Central memory CD8-positive, alpha-beta T cell (primary cell): Measurements from ENCODE around the gene BCL2.

Source experiments
- ATAC-seq: fragments of 150-1000 bp; cut with Tn5 transposase; replicated peaks from 2 replicates; pipeline ENCODE4 v1.10.0; 2022; ENCODE audit warnings: mild to moderate bottlenecking, moderate FRiP score, moderate number of reproducible peaks; ENCODE audit not compliant: poor library complexity, severe bottlenecking; ENCODE audit errors: extremely low read depth
- DNase-seq, 2 donors: peaks; one replicate each; pipeline ENCODE4 v3.0.0; 2021; ENCODE audit warnings: low spot score in 2 of 2
- H3K27ac Mint-ChIP-seq: one replicate; pipeline ENCODE4 v1.8.0; 2022; ENCODE audit warnings: low read depth, mild to moderate bottlenecking, moderate library complexity, mixed read lengths
- H3K27me3 Mint-ChIP-seq: one replicate; pipeline ENCODE4 v1.8.0; 2022; ENCODE audit warnings: mixed read lengths
- H3K36me3 Mint-ChIP-seq: one replicate; pipeline ENCODE4 v1.8.0; 2022; ENCODE audit warnings: mild to moderate bottlenecking, moderate library complexity, mixed read lengths; ENCODE audit not compliant: insufficient read depth
- H3K4me1 Mint-ChIP-seq: one replicate; pipeline ENCODE4 v1.8.0; 2022; ENCODE audit warnings: mixed read lengths
- H3K4me3 Mint-ChIP-seq: one replicate; pipeline ENCODE4 v1.8.0; 2022; ENCODE audit warnings: mild to moderate bottlenecking, moderate library complexity, mixed read lengths
- H3K9me3 Mint-ChIP-seq: one replicate; pipeline ENCODE4 v1.8.0; 2022; ENCODE audit warnings: mixed read lengths

The BCL2 gene

DNA sequence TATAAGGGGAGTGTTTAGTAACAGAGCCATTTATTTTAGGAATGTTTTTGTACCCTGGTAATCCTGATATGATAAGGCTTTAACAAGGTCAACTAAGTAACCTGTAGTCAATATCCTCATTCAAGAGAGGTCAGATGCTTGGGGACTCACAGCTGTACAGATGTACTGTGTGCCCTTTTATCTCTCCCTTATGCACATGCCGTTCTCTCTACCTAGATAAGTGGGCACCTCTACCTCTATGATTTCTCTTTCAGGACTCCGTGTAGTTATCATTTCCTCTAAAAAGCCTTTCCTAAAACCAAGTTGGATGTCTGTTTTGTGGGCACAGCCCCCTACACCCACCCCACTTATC lies 132.4 kb downstream of the BCL2 start:
- ATAC-seq: no peak
- Mint-ChIP-seq H3K4me1 (peaks cover 64% of the 10 kb centered on the region), H3K4me3 (no peak overlapping the region), H3K27me3 (no peaks in the 10 kb centered on the region), H3K36me3 (peaks cover 5% of the 10 kb centered on the region), H3K9me3 (no peaks in the 10 kb centered on the region), H3K27ac (peak overlapping the region; percentile 73)
- no peak for DNase-seq

GRCh38 chr18:63186520-63187222 lies 132.9 kb downstream of the BCL2 start:
- ATAC-seq: no peak
- H3K36me3 Mint-ChIP-seq: peaks cover 5% of the 10 kb centered on the region
- DNase-seq: no peak
- H3K27ac Mint-ChIP-seq: peak overlapping the region; percentile 73
- H3K4me1 Mint-ChIP-seq: peaks cover 61% of the 10 kb centered on the region
- no peaks in the 10 kb centered on the region for H3K27me3 Mint-ChIP-seq
- H3K9me3 Mint-ChIP-seq: no peaks in the 10 kb centered on the region
- H3K4me3 Mint-ChIP-seq: no peak overlapping the region

GRCh38 chr18:63185984-63186383 lies 133.6 kb downstream of the BCL2 start:
- Mint-ChIP-seq H3K4me3 (no peak overlapping the region), H3K9me3 (no peaks in the 10 kb centered on the region), H3K4me1 (peaks cover 61% of the 10 kb centered on the region), H3K27ac (no peak overlapping the region), H3K36me3 (peaks cover 5% of the 10 kb centered on the region), H3K27me3 (no peaks in the 10 kb centered on the region)
- DNase-seq (no peak), ATAC-seq (no peak)

DNA sequence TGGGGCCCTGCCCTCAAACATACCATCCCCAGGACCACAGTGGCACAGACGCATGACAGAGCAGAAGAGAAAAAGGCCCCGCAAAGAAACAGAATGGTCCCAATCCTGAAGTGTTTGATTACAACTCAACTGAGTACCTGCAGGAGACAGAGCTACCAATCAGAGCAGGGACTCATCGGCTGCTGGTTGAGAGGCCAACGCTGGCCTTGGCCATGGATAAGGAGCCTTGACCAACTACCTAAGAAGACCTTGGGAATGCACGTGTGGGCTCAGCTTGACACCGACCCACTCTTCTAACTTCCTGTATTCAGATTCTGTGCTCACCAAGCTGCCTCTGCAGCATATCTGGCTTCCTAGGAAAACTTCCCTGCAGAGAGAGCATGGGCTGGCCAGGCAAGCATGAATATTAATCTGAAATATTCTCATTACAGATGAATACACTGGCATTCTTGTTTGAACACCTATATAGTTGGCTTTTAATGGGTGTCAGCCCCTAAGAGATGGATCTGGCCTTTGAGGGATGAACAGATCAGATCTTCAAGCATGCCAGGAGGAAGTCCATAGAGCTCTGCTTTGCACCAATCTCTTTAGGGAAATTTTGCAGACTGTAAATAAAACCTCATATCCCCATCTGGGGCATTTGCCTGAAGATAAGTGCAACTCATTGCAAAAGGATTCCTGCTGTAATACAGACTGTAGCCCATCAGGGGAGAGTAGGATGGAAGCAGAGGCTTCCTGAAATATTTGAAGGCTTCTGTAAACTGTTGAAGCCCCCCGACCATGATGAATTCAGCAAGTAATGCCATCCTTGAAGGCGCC lies 135.4 kb downstream of the BCL2 start:
- DNase-seq: no peak
- Mint-ChIP-seq H3K4me3 (no peak overlapping the region), H3K36me3 (peaks cover 3% of the 10 kb centered on the region), H3K27ac (peak overlapping the region; percentile 22), H3K9me3 (no peaks in the 10 kb centered on the region), H3K27me3 (no peaks in the 10 kb centered on the region), H3K4me1 (peaks cover 52% of the 10 kb centered on the region)
- no peak for ATAC-seq

- Mint-ChIP-seq H3K27ac (peak overlapping the region; percentile 44), H3K36me3 (no peaks in the 10 kb centered on the region), H3K27me3 (no peaks in the 10 kb centered on the region), H3K4me1 (peaks cover 47% of the 10 kb centered on the region), H3K4me3 (no peak overlapping the region), H3K9me3 (no peaks in the 10 kb centered on the region)
- DNase-seq (no peak), ATAC-seq (no peak)
These were observed 136.2 kb downstream of the BCL2 start for GRCh38 chr18:63183378-63183777.

DNA sequence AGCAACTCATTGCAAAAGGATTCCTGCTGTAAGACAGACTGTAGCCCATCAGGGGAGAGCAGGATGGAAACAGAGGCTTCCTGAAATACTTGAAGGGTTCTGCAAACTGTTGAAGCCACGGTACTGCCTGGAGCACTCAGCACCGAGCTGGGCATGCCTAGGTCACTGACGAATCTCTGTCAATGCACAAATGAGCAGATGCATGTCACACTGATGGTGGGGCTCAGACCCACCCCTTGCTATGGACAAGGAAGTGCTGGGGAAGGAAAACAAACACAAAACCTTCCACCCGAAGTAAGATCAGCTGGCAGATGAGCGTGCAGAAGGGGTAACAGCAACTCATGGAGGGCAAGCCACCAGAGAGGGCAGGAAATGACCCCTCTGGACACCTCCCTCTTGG lies 136.7 kb downstream of the BCL2 start:
- H3K27ac Mint-ChIP-seq: peak overlapping the region; percentile 44
- DNase-seq: no peak
- no peak for ATAC-seq
- H3K36me3 Mint-ChIP-seq: no peaks in the 10 kb centered on the region
- H3K27me3 Mint-ChIP-seq: no peaks in the 10 kb centered on the region
- H3K4me1 Mint-ChIP-seq: peaks cover 42% of the 10 kb centered on the region
- no peak overlapping the region for H3K4me3 Mint-ChIP-seq
- no peaks in the 10 kb centered on the region for H3K9me3 Mint-ChIP-seq

- DNase-seq (no peak), ATAC-seq (no peak)
- H3K4me3 Mint-ChIP-seq: no peak overlapping the region
- H3K27me3 Mint-ChIP-seq: no peaks in the 10 kb centered on the region
- no peaks in the 10 kb centered on the region for H3K36me3 Mint-ChIP-seq
- H3K27ac Mint-ChIP-seq: peak overlapping the region; percentile 6
- no peaks in the 10 kb centered on the region for H3K9me3 Mint-ChIP-seq
- H3K4me1 Mint-ChIP-seq: peaks cover 36% of the 10 kb centered on the region
These were observed 137.2 kb downstream of the BCL2 start for GRCh38 chr18:63182310-63182772.

GRCh38 chr18:63181706-63182309 lies 137.8 kb downstream of the BCL2 start:
- H3K27me3 Mint-ChIP-seq: no peaks in the 10 kb centered on the region
- H3K9me3 Mint-ChIP-seq: no peaks in the 10 kb centered on the region
- H3K4me3 Mint-ChIP-seq: no peak overlapping the region
- H3K36me3 Mint-ChIP-seq: no peaks in the 10 kb centered on the region
- H3K4me1 Mint-ChIP-seq: peaks cover 31% of the 10 kb centered on the region
- no peak for ATAC-seq
- peak overlapping the region; percentile 6 for H3K27ac Mint-ChIP-seq
- no peak for DNase-seq

DNA sequence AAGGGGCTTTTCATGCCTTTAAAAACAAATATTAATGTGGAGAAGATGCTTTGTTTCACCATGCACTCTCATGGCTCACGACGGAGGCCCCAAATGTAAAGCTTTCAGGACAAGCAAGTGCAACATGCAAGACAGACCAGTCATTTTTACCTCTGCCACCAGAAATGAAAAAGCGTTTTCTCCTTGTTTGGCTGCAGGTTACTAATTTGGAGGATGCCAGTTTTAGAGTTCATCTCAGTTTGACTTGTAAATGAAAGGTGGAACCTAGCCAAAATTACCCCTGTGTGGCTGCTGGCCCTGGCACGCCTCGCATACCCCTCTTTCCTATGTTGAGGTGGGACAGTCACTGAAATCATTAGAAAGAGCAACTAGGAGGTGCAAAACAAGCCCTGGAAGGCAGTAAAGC lies 138.6 kb downstream of the BCL2 start:
- H3K27ac Mint-ChIP-seq: no peak overlapping the region
- no peak overlapping the region for H3K4me3 Mint-ChIP-seq
- H3K4me1 Mint-ChIP-seq: peaks cover 30% of the 10 kb centered on the region
- no peaks in the 10 kb centered on the region for H3K36me3 Mint-ChIP-seq
- DNase-seq (no peak), ATAC-seq (no peak)
- no peaks in the 10 kb centered on the region for H3K27me3 Mint-ChIP-seq
- no peaks in the 10 kb centered on the region for H3K9me3 Mint-ChIP-seq

GRCh38 chr18:63180321-63180720 lies 139.2 kb downstream of the BCL2 start:
- Mint-ChIP-seq H3K27me3 (no peaks in the 10 kb centered on the region), H3K4me1 (peaks cover 35% of the 10 kb centered on the region), H3K36me3 (no peaks in the 10 kb centered on the region), H3K4me3 (no peak overlapping the region), H3K27ac (no peak overlapping the region), H3K9me3 (no peaks in the 10 kb centered on the region)
- DNase-seq (no peak), ATAC-seq (no peak)

GRCh38 chr18:63179422-63179821 lies 140.1 kb downstream of the BCL2 start:
- peak overlapping the region; percentile 36 for H3K27ac Mint-ChIP-seq
- no peaks in the 10 kb centered on the region for H3K27me3 Mint-ChIP-seq
- H3K4me1 Mint-ChIP-seq: peaks cover 32% of the 10 kb centered on the region
- ATAC-seq (no peak), DNase-seq (no peak)
- H3K9me3 Mint-ChIP-seq: no peaks in the 10 kb centered on the region
- H3K36me3 Mint-ChIP-seq: no peaks in the 10 kb centered on the region
- no peak overlapping the region for H3K4me3 Mint-ChIP-seq

DNA sequence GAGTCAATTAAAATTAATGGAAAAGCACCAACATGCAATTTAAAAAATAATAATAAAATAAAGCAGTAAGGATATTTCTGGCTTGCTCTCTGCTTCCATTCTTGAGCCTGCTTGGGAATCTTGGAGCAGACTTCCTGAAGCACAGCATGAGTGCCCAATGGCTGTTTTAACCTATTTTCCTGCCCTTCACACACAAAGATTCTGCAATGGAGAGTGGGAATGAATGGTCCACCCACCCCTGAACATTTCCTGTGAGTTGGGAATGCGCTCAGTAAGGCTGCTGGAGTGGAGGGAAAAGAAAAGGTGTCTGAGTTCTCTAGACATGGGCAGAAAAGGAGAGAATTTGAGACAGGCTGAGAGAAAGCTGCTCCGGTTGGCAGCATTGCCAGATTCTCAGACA lies 140.6 kb downstream of the BCL2 start:
- peak overlapping the region; percentile 36 for H3K27ac Mint-ChIP-seq
- no peak for ATAC-seq
- peaks cover 28% of the 10 kb centered on the region for H3K4me1 Mint-ChIP-seq

More for the DNA sequence above, 140.6 kb downstream of the BCL2 start:
- no peaks in the 10 kb centered on the region for H3K9me3 Mint-ChIP-seq
- H3K36me3 Mint-ChIP-seq: no peaks in the 10 kb centered on the region
- H3K4me3 Mint-ChIP-seq: no peak overlapping the region
- no peak for DNase-seq
- no peaks in the 10 kb centered on the region for H3K27me3 Mint-ChIP-seq
